Measurements from ENCODE around the gene THUMPD3. TPM values are rescaled to one million over a fixed set of nuclear protein-coding genes. Genes with fewer than 3 reads are reported as not detected.

Gene THUMPD3
- total and polyA plus RNA-seq, 2 of the 13 experiments (the other 11 are each of a cell fraction or from before 2014, with no cell fraction given), result 31.2 to 44.1 TPM

DNA sequence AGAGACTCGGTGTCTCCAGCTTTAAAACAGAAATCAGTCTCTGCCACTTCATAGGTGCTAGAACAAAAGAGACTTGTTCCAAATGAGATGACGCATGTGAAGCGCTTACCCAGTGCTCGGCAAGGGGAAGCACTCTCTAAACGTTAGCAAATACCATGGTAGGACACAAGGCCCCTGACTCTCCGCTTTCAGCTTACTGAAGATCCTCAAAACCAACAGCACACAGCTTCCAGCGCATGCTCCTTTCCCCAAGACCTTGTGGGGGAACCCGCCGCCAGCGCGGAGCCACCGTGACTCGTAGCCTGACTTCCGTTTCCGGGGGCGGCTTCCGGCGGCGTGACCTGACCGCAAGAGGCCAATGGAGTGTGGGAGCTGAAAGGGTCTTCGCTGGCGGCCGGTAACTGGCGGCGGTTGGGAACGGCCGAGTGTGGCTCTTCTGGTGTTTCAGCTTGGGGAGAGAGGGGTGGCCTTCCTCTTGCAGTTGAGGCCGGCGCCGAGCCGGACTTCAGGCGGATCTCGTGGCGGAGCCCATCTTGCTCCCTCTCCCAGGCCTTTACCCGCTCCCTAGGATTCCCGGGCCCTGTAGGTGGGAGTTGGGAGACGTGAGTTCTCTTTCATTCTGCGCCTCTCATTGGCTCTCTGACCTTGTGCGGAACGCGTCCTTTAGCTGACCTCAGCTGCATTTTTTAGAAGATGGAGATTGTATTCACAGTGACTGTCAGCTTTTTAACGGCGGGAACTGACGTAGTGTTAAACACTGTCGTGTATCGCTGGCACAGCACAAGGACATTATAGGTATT lies at the start of gene THUMPD3 (continued):
- TF ChIP-seq ZBTB40 (IDR thresholded peaks at IDR 0.05), result peak; percentile 89
- peak; percentile 87 for TF ChIP-seq ZBTB40 (CRISPR knock-in tag; IDR thresholded peaks at IDR 0.05)
- no peak for TF ChIP-seq HOXA5 (CRISPR knock-in tag; IDR thresholded peaks at IDR 0.05)
- no peak for TF ChIP-seq STAG1 (CRISPR knock-in tag; IDR thresholded peaks at IDR 0.05)
- no peak; the same call in 1 of the 2 replicates for TF ChIP-seq ZKSCAN8 (CRISPR knock-in tag; IDR thresholded peaks at IDR 0.05; ENCODE audit: borderline replicate concordance)
- no peak; the same call in 1 of the 2 replicates for TF ChIP-seq ZNF784 (CRISPR knock-in tag; IDR thresholded peaks at IDR 0.05; ENCODE audit: borderline replicate concordance)
- no peak; the same call in 1 of the 2 replicates for TF ChIP-seq CHCHD3 (CRISPR knock-in tag; IDR thresholded peaks at IDR 0.05)
- no peak for TF ChIP-seq FOXP1 (IDR thresholded peaks at IDR 0.05)
- TF ChIP-seq FOXP1 (CRISPR knock-in tag; IDR thresholded peaks at IDR 0.05), result 0 out of 2 replicates have a peak, but pooled peaks have one; percentile 10
- TF ChIP-seq SMAD1 (CRISPR knock-in tag; IDR thresholded peaks at IDR 0.05; ENCODE audit: borderline replicate concordance, low read depth), result peak; percentile 94; the same call in 1 of the 2 replicates
- peak; percentile 50 for TF ChIP-seq RBM22 (optimal IDR thresholded peaks at IDR 0.05; ENCODE audit: low read length)
- TF ChIP-seq PHF5A (CRISPR knock-in tag; IDR thresholded peaks at IDR 0.05; ENCODE audit: low read depth, unreplicated experiment), result no peak
- peak; percentile 94 for TF ChIP-seq ZNF501 (CRISPR knock-in tag; IDR thresholded peaks at IDR 0.05)
- no peak for TF ChIP-seq ZNF354B (CRISPR knock-in tag; IDR thresholded peaks at IDR 0.05)
- no peak for TF ChIP-seq MBNL3 (CRISPR knock-in tag; conservative IDR thresholded peaks at IDR 0.05)
- peak; percentile 32; the same call in 1 of the 2 replicates for TF ChIP-seq ZNF879 (CRISPR knock-in tag; IDR thresholded peaks at IDR 0.05)
- peak in 1 of 2 experiments; percentile 94; a peak in 2 of 4 replicates for TF ChIP-seq KLF16 (CRISPR knock-in tag; IDR thresholded peaks at IDR 0.05)
- TF ChIP-seq ZNF660 (CRISPR knock-in tag; IDR thresholded peaks at IDR 0.05; ENCODE audit: borderline replicate concordance, low read depth), result no peak
- no peak for TF ChIP-seq KAT2B (IDR thresholded peaks at IDR 0.05; ENCODE audit: borderline replicate concordance, low read depth, low read length)
- TF ChIP-seq STAT5B (CRISPR knock-in tag; IDR thresholded peaks at IDR 0.05), result no peak
- peak; percentile 83 for TF ChIP-seq IRX3 (CRISPR knock-in tag; IDR thresholded peaks at IDR 0.05; ENCODE audit: borderline replicate concordance, low read depth)

Measured in HepG2 (cell line).